ENCODE measurements around the gene RP9.
A peak's percentile ranks its signal among the peaks of the same experiment; 100 is the strongest.
"Not testable (repeated sequence)": the region's sequence is repeated elsewhere in the genome, so short reads cannot be mapped to it uniquely, and the experiment has no call there.

RP9 gene

GRCh38 chr7:33101906-33102305, 7.3 kb downstream of the RP9 start:
- DNase-seq (ENCODE audit: low spot score): no peak

- DNase-seq (ENCODE audit: low spot score): no peak
These were observed 8.4 kb downstream of the RP9 start for GRCh38 chr7:33100770-33101169.

GRCh38 chr7:33099154-33099940, 9.9 kb downstream of the RP9 start:
- no peak for DNase-seq (ENCODE audit: low spot score)

GRCh38 chr7:33094745-33095275, 14.4 kb downstream of the RP9 start:
- not testable (repeated sequence) for DNase-seq (ENCODE audit: low spot score)

- no peak for DNase-seq (ENCODE audit: low spot score)
These were observed 15.9 kb downstream of the RP9 start for GRCh38 chr7:33093266-33093665.

GRCh38 chr7:33091641-33092191, 17.5 kb downstream of the RP9 start:
- DNase-seq (ENCODE audit: low spot score): no peak

GRCh38 chr7:33091111-33091531, 18.1 kb downstream of the RP9 start:
- no peak for DNase-seq (ENCODE audit: low spot score)

- DNase-seq (ENCODE audit: low spot score): no peak
These were observed 20.1 kb downstream of the RP9 start for GRCh38 chr7:33089142-33089541.

- no peak for DNase-seq (ENCODE audit: low spot score)
These were observed 21.3 kb downstream of the RP9 start for GRCh38 chr7:33087858-33088257.

- DNase-seq (ENCODE audit: low spot score): no peak
These were observed 21.8 kb downstream of the RP9 start for GRCh38 chr7:33087356-33087755.

GRCh38 chr7:33079763-33080690, 29.2 kb downstream of the RP9 start:
- DNase-seq (ENCODE audit: low spot score): no peak

- DNase-seq (ENCODE audit: low spot score): no peak
These were observed 30.1 kb downstream of the RP9 start for GRCh38 chr7:33079096-33079495.

GRCh38 chr7:33076737-33077136, 32.5 kb downstream of the RP9 start:
- no peak for DNase-seq (ENCODE audit: low spot score)

- no peak for DNase-seq (ENCODE audit: low spot score)
These were observed 33.2 kb downstream of the RP9 start for GRCh38 chr7:33075818-33076518.

GRCh38 chr7:33073243-33073642, 36.0 kb downstream of the RP9 start:
- DNase-seq (ENCODE audit: low spot score): no peak

GRCh38 chr7:33072471-33072870, 36.7 kb downstream of the RP9 start:
- peak; percentile 84 for DNase-seq (ENCODE audit: low spot score)

- no peak for DNase-seq (ENCODE audit: low spot score)
These were observed 38.4 kb downstream of the RP9 start for GRCh38 chr7:33070831-33071230.

- DNase-seq (ENCODE audit: low spot score): no peak
These were observed 38.9 kb downstream of the RP9 start for GRCh38 chr7:33070277-33070676.

GRCh38 chr7:33067921-33068320, 41.3 kb downstream of the RP9 start:
- no peak for DNase-seq (ENCODE audit: low spot score)

- DNase-seq (ENCODE audit: low spot score): no peak
These were observed 42.4 kb downstream of the RP9 start for GRCh38 chr7:33066771-33067170.

- DNase-seq (ENCODE audit: low spot score): no peak
These were observed 43.2 kb downstream of the RP9 start for GRCh38 chr7:33065981-33066380.

All from COLO829 (cell line).